A673 (cell line): ENCODE results near the gene C3orf18.

ENCODE experiments used
- EZH2 ChIP-seq: fragments of 200-600 bp; sonication (generic); IDR thresholded peaks from 2 replicates; pipeline ENCODE4 v1.6.1; 2017; ENCODE audit warnings: borderline replicate concordance, low read depth, mild to moderate bottlenecking, mixed read lengths, antibody characterized with exemption, low read length; ENCODE audit not compliant: poor library complexity, severe bottlenecking
- TF ChIP-seq, protein P1 (sequence below): fragments of 300-800, 200-600 bp; sonication (generic); conservative IDR thresholded peaks from 2 replicates; pipeline ENCODE4 v1.5.1; 2017; ENCODE audit warnings: low read depth, mild to moderate bottlenecking, antibody characterized with exemption, low read length, moderate library complexity, mixed read lengths

- TF ChIP-seq, protein P1, sequence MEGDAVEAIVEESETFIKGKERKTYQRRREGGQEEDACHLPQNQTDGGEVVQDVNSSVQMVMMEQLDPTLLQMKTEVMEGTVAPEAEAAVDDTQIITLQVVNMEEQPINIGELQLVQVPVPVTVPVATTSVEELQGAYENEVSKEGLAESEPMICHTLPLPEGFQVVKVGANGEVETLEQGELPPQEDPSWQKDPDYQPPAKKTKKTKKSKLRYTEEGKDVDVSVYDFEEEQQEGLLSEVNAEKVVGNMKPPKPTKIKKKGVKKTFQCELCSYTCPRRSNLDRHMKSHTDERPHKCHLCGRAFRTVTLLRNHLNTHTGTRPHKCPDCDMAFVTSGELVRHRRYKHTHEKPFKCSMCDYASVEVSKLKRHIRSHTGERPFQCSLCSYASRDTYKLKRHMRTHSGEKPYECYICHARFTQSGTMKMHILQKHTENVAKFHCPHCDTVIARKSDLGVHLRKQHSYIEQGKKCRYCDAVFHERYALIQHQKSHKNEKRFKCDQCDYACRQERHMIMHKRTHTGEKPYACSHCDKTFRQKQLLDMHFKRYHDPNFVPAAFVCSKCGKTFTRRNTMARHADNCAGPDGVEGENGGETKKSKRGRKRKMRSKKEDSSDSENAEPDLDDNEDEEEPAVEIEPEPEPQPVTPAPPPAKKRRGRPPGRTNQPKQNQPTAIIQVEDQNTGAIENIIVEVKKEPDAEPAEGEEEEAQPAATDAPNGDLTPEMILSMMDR = no peak
- no peak for TF ChIP-seq EZH2
Observed at GRCh38 chr3:50574444-50574831, 6.9 kb upstream of the C3orf18 start.
